ENCODE data around the gene PNPLA4.

The PNPLA4 gene

DNA sequence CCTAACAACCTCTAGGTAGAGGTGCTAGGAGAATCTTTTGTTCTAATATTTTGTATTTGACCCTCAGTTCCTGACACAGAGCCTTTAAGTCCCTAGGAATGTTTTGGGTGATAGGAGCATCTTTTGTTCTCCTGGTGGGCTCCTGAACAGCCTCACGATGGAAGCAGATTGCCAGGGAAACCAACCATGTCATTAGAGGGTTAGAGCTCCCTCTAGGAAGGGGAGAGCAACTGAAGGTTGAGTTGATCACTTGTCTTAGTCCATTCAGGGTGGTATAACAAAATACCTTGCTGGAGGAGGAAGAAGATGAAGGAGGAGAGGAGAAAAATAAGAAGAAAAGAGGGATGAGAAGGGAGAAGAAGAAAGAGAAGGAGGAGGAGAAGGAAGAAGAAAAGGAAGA, 75.0 kb downstream of the PNPLA4 start:
- Histone ChIP-seq H3K9me3 (ENCODE audit: control insufficient read depth in 1 of 2, low read length in 2 of 2) (no peaks in the 10 kb centered on the region), H3K27ac (ENCODE audit: low read length) (no peak overlapping the region), H3K4me3 (ENCODE audit: low read depth in 1 of 2, low read length in 2 of 2) (no peak overlapping the region), H3K36me3 (ENCODE audit: control insufficient read depth in 1 of 2, insufficient read depth in 2 of 2, low read length in 2 of 2) (no peaks in the 10 kb centered on the region), H3K4me1 (ENCODE audit: control insufficient read depth in 1 of 2, insufficient read depth in 2 of 2, low read length in 2 of 2) (no peaks in the 10 kb centered on the region), H3K27me3 (ENCODE audit: low read depth, low read length) (no peaks in the 10 kb centered on the region)
